RKO (cell line): ENCODE measurements around the gene RNU2-1.
"Not testable (repeated sequence)": the region's sequence is repeated elsewhere in the genome, so short reads cannot be mapped to it uniquely, and the experiment has no call there.

Experiments used
- DNase-seq: peaks from one replicate; pipeline ENCODE4 v3.0.0-alpha.2; 2016; ENCODE audit warnings: low spot score

The RNU2-1 gene

DNA sequence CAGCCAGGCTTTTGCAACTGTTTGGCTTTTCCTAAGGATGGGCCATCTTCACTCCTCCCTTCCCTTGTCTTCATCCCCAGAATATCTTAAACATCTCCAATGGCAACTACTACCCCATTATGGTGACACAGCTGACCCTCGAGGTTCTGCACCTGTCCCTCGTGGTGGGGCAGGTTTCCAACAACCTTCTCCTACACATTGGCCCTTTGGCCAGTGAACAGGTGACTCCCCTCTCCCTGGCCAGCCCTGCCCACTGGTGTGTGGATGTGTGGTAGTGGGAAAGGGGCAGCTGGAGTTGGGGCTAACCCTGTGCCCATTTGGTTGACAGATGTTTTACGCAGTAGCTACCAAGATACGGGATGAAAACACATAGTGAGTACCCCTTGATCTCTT, 17.4 kb downstream of the RNU2-1 start:
- no peak for DNase-seq

DNA sequence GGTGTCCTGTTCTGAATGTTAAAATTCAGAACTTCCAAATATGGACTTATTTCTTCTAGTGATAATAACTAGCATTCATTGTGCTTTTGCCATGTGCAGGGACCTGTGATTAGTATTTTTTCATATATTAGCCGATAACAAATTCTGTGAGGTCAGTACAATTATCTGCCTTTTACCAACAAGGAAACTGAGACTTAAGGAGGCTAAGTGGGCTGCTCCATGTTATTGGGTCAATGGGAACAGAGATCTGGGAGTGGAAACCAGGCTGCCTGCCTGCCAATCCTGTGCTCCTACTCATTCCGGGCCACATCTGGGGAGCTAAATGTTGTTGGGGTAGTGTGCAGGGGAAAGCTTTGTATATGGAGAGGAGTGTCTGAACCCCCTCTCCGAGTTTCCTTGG, 18.4 kb downstream of the RNU2-1 start:
- DNase-seq, result no peak

- DNase-seq, result no peak
Observed at GRCh38 chr17:43213545-43213944, 20.2 kb downstream of the RNU2-1 start.

DNA sequence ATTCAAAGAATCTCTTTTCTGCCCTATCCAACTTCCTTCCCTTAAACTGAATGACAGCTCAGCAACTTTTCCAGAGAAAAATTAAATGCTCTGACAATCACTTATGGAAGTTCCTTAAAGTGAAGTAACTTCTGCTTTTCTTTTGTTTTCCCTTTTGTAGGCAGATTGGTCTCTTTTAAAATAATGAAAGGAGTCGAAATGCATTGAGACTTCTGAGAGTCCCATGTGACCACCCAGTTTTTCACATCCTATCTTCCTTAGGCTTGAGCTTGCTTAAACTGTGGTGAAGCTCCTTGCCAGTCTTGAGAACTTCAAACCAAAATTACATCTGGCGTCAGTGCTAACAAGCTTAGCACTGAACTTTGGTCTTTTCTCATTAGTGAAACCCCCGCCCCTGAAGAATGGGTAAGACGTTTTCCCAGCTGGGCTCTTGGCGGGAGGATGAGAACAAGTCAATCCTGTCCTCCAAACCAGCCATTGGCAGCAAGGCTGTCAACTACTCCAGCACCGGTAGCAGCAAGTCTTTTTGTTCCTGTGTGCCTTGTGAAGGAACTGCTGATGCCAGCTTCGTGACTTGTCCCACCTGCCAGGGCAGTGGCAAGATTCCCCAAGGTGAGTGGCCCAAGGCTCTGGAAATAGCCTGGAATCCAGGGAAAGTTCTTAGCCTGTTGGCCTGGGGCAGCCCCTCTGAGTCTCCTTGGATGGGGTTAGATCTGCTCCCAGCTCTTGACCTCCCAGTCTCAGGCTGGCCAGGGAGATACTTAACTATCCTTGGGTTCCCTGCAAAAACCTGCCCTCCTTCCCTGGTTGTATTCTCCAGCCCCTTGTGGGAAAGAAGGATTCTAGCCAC, 20.9 kb downstream of the RNU2-1 start:
- no peak for DNase-seq

GRCh38 chr17:43211480-43212402, 22.0 kb downstream of the RNU2-1 start, which contains the start of gene TMEM106A:
Gene TMEM106A, plus strand, starts transcription at chr17:43211875. Its CDS starts 1,167 bp downstream, at chr17:43213042.
- peak; percentile 75 for DNase-seq

DNA sequence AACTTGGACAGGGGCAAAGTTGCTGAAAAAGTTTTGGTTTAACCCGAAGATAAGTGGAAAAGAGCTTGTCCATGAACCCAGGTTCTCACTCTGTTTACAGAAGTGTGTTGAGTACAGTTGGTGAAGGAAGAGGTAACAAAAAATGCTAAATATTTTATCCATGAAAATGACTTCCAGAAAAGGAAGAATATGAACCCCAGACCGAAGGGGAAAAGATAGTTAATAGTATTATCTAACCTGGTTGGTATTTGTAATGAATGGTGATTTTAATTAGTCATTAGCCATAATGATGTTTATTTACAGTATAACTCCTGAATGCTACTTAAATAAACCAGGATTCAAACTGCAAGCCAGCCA, 22.7 kb downstream of the RNU2-1 start:
- DNase-seq, result no peak

DNA sequence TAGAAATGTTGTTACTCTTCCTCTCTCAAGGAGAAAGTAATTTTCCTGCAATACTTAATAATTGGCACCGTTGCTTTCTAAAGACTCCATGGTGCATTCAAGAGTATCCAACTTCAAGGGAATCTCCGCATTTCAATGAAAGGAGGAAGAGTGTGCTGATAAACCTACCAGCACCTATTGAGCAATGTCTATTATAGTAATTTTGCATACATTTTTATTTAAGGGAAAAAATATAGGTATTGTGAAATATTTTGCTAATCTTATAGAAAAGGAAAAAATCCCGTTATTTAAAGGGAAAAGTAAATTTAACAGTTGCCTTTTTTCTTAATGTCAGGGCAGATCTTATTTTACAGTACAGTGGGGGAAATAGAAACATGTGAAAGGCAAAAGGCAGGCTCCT, 23.2 kb downstream of the RNU2-1 start:
- DNase-seq, result no peak

DNA sequence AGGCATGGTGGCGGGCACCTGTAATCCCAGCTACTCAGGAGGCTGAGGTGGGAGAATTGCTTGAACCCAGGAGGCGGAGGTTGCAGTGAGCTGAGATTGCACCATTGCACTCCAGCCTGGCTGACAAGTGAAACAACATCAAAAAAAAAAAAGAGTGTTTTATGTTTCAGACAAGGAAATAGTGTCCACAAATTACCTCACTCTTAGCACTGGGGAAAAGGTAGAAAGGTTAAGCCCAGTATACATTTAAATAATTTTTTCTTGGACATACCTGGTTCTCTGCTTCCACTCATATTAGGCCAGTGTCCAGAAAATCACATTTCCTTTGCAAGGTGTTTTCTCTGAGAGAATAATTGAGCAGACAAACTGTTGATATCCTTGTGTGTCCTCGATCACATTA, 30.8 kb downstream of the RNU2-1 start:
- DNase-seq, result not testable (repeated sequence)

- DNase-seq, result no peak
Observed at GRCh38 chr17:43200127-43200526, 33.6 kb downstream of the RNU2-1 start.

- DNase-seq, result no peak
Observed at GRCh38 chr17:43199633-43200032, 34.1 kb downstream of the RNU2-1 start.

DNA sequence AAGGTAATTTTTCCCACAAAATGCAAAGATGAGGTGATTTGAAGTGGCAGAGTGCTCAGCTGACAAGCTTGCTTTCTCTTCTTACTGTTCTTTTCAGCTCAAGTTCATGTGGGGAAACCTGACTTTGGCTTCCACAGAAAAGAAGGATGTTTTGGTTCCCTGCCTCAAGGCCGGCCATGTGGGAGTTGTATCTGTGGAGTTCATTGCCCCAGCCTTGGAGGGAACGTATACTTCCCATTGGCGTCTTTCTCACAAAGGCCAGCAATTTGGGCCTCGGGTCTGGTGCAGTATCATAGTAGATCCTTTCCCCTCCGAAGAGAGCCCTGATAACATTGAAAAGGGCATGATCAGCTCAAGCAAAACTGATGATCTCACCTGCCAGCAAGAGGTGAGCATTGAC, 40.5 kb downstream of the RNU2-1 start:
- no peak for DNase-seq

GRCh38 chr17:43186656-43187055, 47.1 kb downstream of the RNU2-1 start:
- not testable (repeated sequence) for DNase-seq

DNA sequence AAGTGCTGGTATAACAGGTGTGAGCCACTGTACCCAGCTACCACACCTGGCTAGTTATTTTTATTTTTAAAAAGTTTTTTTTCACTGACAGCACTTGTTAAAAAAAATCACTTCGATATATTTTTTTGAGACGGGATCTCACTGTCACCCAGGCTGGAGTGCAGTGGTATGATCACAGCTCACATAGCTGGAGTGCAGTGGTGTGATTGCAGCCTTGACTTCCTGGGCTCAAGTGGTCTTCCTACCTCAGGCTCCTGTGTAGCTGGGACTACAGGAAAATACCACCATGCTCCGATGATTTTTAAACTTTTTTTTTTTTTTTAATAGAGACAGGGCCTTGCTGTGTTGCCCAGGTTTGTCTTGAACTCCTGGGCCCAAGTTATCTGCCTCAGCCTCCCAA, 49.9 kb downstream of the RNU2-1 start:
- no peak for DNase-seq
